H1 (cell line): ENCODE results near the gene MTF2. TPM values are rescaled to one million over a fixed set of nuclear protein-coding genes. Genes with fewer than 3 reads are reported as not detected.

Source experiments
- CREB1 ChIP-seq: IDR thresholded peaks from 2 replicates; pipeline ENCODE4 v1.6.1; 2012; ENCODE audit warnings: inconsistent platforms
- FOSL1 ChIP-seq: IDR thresholded peaks from 2 replicates; pipeline ENCODE4 v1.6.1; 2011; ENCODE audit warnings: mild to moderate bottlenecking, low read depth, low read length, moderate library complexity; ENCODE audit not compliant: insufficient read depth
- HDAC6 ChIP-seq: IDR thresholded peaks from one replicate; pipeline ENCODE4 v1.7.1; 2012; ENCODE audit warnings: low read depth, mild to moderate bottlenecking, inconsistent platforms, low read length, moderate library complexity
- SAP30 ChIP-seq: fragments of 300-600 bp; sonication (generic); IDR thresholded peaks from 2 replicates; pipeline ENCODE4 v1.7.1; 2012; ENCODE audit warnings: low read length, moderate library complexity, mild to moderate bottlenecking, inconsistent platforms; ENCODE audit not compliant: insufficient read depth, insufficient replicate concordance
- SP1 ChIP-seq: IDR thresholded peaks from 2 replicates; pipeline ENCODE4 v1.6.1; 2011; ENCODE audit warnings: low read depth, low read length
- TEAD4 ChIP-seq: IDR thresholded peaks from 2 replicates; pipeline ENCODE4 v1.6.1; 2012; ENCODE audit warnings: low read depth, low read length, inconsistent platforms, mixed read lengths
- polyA plus RNA-seq, 7 experiments: library from polyadenylated mRNA; depleted of rRNA in 3 of 7; stranded (reverse) in 5 of 7; unstranded in 2 of 7; fragments of >200 nt in 5 of 7; fragments of 200-250 nt in 2 of 7; gene quantifications; 1 replicate in 5 of 7; 2 replicates in 1 of 7; 4 replicates in 1 of 7; pipeline versions ENCODE4 v1.2.1 to v1.2.3, GENCODE V29; 2011 to 2013; ENCODE audit warnings: missing spikeins in 2 of 7, mixed read lengths in 2 of 7
- total RNA-seq: library from RNA; stranded (reverse); fragmentation: NEBNext Ultra II Directional; extraction: Animal tissue kit (Norgen Biotek cat#: 25700); gene quantifications from 2 replicates; pipeline ENCODE4 v1.2.1, GENCODE V29; 2021
- TF ChIP-seq, protein P1 (sequence below): fragments of 300-600 bp; sonication (generic); IDR thresholded peaks from 2 replicates; pipeline ENCODE4 v1.7.1; 2012; ENCODE audit warnings: low read length, moderate library complexity, mild to moderate bottlenecking, inconsistent platforms; ENCODE audit not compliant: insufficient replicate concordance
- TF ChIP-seq, protein P2 (sequence below): IDR thresholded peaks from 2 replicates; pipeline ENCODE4 v1.6.1; 2012; ENCODE audit warnings: low read length, inconsistent platforms
- TF ChIP-seq, protein P3 (sequence below): IDR thresholded peaks from 2 replicates; pipeline ENCODE4 v1.6.1; 2012; ENCODE audit warnings: inconsistent platforms

Gene MTF2
- total and polyA plus RNA-seq, 2 of the 8 experiments (the other 6 are each of a cell fraction or from before 2014, with no cell fraction given): 72.1 to 102 TPM

DNA sequence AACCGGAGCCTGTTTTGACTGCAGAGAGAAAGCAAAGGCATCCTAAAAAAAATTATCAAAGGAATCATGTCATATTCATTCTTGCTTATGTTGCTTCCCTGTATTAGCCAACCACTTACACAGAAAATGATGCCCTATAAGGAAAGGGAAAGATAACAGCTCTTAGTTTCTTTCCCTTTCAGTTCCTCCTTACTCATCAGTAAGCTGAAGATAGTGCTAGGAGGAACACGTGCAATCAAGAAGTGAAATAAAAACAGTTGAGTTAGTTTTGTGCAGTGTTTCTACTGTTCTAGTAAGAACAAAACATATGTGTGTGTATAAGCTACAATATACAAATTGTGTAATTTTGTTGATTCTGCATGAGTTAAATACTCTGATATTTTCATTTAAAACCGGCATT lies 45.3 kb upstream of the MTF2 start (continued):
- TF ChIP-seq, protein P1, sequence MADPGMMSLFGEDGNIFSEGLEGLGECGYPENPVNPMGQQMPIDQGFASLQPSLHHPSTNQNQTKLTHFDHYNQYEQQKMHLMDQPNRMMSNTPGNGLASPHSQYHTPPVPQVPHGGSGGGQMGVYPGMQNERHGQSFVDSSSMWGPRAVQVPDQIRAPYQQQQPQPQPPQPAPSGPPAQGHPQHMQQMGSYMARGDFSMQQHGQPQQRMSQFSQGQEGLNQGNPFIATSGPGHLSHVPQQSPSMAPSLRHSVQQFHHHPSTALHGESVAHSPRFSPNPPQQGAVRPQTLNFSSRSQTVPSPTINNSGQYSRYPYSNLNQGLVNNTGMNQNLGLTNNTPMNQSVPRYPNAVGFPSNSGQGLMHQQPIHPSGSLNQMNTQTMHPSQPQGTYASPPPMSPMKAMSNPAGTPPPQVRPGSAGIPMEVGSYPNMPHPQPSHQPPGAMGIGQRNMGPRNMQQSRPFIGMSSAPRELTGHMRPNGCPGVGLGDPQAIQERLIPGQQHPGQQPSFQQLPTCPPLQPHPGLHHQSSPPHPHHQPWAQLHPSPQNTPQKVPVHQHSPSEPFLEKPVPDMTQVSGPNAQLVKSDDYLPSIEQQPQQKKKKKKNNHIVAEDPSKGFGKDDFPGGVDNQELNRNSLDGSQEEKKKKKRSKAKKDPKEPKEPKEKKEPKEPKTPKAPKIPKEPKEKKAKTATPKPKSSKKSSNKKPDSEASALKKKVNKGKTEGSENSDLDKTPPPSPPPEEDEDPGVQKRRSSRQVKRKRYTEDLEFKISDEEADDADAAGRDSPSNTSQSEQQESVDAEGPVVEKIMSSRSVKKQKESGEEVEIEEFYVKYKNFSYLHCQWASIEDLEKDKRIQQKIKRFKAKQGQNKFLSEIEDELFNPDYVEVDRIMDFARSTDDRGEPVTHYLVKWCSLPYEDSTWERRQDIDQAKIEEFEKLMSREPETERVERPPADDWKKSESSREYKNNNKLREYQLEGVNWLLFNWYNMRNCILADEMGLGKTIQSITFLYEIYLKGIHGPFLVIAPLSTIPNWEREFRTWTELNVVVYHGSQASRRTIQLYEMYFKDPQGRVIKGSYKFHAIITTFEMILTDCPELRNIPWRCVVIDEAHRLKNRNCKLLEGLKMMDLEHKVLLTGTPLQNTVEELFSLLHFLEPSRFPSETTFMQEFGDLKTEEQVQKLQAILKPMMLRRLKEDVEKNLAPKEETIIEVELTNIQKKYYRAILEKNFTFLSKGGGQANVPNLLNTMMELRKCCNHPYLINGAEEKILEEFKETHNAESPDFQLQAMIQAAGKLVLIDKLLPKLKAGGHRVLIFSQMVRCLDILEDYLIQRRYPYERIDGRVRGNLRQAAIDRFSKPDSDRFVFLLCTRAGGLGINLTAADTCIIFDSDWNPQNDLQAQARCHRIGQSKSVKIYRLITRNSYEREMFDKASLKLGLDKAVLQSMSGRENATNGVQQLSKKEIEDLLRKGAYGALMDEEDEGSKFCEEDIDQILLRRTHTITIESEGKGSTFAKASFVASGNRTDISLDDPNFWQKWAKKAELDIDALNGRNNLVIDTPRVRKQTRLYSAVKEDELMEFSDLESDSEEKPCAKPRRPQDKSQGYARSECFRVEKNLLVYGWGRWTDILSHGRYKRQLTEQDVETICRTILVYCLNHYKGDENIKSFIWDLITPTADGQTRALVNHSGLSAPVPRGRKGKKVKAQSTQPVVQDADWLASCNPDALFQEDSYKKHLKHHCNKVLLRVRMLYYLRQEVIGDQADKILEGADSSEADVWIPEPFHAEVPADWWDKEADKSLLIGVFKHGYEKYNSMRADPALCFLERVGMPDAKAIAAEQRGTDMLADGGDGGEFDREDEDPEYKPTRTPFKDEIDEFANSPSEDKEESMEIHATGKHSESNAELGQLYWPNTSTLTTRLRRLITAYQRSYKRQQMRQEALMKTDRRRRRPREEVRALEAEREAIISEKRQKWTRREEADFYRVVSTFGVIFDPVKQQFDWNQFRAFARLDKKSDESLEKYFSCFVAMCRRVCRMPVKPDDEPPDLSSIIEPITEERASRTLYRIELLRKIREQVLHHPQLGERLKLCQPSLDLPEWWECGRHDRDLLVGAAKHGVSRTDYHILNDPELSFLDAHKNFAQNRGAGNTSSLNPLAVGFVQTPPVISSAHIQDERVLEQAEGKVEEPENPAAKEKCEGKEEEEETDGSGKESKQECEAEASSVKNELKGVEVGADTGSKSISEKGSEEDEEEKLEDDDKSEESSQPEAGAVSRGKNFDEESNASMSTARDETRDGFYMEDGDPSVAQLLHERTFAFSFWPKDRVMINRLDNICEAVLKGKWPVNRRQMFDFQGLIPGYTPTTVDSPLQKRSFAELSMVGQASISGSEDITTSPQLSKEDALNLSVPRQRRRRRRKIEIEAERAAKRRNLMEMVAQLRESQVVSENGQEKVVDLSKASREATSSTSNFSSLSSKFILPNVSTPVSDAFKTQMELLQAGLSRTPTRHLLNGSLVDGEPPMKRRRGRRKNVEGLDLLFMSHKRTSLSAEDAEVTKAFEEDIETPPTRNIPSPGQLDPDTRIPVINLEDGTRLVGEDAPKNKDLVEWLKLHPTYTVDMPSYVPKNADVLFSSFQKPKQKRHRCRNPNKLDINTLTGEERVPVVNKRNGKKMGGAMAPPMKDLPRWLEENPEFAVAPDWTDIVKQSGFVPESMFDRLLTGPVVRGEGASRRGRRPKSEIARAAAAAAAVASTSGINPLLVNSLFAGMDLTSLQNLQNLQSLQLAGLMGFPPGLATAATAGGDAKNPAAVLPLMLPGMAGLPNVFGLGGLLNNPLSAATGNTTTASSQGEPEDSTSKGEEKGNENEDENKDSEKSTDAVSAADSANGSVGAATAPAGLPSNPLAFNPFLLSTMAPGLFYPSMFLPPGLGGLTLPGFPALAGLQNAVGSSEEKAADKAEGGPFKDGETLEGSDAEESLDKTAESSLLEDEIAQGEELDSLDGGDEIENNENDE: no peak
- TF ChIP-seq, protein P2, sequence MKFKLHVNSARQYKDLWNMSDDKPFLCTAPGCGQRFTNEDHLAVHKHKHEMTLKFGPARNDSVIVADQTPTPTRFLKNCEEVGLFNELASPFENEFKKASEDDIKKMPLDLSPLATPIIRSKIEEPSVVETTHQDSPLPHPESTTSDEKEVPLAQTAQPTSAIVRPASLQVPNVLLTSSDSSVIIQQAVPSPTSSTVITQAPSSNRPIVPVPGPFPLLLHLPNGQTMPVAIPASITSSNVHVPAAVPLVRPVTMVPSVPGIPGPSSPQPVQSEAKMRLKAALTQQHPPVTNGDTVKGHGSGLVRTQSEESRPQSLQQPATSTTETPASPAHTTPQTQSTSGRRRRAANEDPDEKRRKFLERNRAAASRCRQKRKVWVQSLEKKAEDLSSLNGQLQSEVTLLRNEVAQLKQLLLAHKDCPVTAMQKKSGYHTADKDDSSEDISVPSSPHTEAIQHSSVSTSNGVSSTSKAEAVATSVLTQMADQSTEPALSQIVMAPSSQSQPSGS: no peak
- no peak for TF ChIP-seq SP1
- no peak for TF ChIP-seq CREB1
- TF ChIP-seq HDAC6: no peak
- TF ChIP-seq SAP30: no peak
- no peak for TF ChIP-seq FOSL1
- TF ChIP-seq, protein P3, sequence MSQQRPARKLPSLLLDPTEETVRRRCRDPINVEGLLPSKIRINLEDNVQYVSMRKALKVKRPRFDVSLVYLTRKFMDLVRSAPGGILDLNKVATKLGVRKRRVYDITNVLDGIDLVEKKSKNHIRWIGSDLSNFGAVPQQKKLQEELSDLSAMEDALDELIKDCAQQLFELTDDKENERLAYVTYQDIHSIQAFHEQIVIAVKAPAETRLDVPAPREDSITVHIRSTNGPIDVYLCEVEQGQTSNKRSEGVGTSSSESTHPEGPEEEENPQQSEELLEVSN: no peak
- TF ChIP-seq TEAD4: no peak
